GM13977 (cell line): Measurements from ENCODE around the gene CALML3.

ENCODE experiments used
- DNase-seq: peaks from one replicate; pipeline ENCODE4 v3.0.0; 2012; ENCODE audit warnings: low spot score
- CTCF ChIP-seq: IDR thresholded peaks from 2 replicates; pipeline ENCODE4 v1.5.1; 2012; ENCODE audit warnings: mild to moderate bottlenecking, control low read depth; ENCODE audit not compliant: insufficient read depth; ENCODE audit errors: extremely low read depth, missing control alignments
- in situ Hi-C: fragments of 300-500 bp; cut with MboI; formaldehyde crosslinking; loops from one replicate; pipeline ENCODE4 v1.12.0; 2022; ENCODE audit warnings: low sequenced_read_pairs, low pct_unique_long_range_greater_than_20kb, mixed read lengths, inconsistent platforms; ENCODE audit not compliant: unreplicated experiment

CALML3 gene

DNA sequence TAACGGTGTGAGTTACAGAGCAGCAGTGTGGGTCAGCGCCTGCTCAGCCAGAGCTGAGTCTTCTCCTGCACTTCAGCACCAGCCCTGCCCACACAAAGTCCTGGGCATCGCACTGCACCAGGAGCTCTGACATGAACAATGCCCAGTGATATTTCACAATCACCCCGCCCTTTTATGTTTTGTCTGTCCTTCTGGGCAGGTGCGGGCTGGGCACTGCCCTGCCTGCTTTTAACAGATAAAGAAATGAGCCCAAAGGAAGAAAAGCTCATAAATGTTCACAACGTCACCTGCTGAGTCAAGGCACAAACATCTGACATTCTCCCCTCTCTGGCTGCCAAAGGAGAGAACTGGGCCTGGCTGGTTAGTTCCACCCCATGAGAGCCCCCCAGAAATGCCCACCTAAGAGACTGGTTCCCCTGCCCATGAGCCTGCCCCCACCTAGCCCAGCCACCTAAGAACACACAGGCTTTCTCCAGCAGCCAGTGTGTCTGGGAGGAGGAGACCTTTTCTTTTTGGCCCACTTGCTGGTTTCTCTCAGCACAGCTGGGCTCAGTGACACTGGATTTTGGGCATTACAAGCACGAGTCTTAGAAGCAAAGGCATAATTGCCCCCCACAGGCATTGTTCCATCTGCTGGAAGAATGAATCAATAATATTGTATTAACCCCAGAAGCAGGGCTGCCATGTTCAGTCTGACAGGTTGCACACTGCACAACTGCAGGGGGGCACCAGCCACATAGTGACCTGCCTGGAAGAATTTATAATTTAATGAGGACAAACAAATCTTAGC is 22.3 kb downstream of the CALML3 start:
- no peak for TF ChIP-seq CTCF
- no peak for DNase-seq
- in situ Hi-C loops, result no loop called here

DNA sequence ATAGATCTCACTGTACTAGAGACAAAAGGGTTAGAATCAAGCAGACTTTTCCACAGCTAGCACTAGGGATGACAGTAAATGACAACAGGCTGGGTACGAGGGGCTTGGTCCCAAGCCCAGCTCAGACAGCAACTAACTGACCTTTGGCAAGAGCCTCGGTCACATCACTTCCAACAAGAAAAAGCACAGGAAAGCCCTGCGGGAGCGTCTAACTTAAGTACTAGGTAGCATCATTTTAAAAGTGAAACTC is 22.8 kb downstream of the CALML3 start:
- TF ChIP-seq CTCF, result no peak
- in situ Hi-C loops, result no loop called here
- no peak for DNase-seq

DNA sequence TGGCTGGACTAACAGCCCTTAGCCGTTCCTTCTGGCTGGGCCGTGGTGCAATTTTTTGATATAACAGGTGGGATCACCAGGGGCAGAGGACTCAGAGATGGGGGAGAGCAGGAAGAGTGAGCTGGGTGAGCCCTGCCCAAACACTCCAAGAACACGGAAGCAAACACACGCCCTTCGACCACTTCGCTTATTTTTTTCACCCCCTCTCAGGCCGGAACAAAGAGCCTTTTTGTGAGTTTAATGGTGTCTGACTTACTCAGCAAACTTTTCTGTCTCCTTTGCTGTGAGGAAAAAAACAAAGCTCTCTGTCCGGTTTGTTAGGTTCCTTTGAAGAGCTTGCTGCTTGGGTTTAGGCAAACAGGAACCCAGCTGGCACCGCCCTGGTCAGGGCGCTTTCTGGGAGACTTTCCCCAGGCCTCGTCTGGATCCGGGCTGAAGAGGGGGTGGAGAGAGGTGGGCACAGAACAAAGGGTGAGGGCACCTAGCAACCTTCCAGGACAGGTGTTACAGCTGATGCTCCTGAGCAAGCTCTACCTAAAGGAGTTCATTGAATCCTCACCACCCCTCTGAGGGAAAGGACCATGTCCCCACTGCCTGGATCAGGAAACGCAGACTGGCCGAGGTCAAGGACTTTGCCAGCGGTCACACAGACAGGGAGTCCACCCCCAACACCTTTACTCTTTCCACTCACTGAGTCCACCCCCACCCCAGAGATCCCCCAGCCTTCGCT is 23.3 kb downstream of the CALML3 start:
- in situ Hi-C loops, result no loop called here
- no peak for DNase-seq
- TF ChIP-seq CTCF, result no peak

GRCh38 chr10:5549462-5550249 is 24.9 kb downstream of the CALML3 start:
- in situ Hi-C loops, result no loop called here
- no peak for DNase-seq
- no peak for TF ChIP-seq CTCF

DNA sequence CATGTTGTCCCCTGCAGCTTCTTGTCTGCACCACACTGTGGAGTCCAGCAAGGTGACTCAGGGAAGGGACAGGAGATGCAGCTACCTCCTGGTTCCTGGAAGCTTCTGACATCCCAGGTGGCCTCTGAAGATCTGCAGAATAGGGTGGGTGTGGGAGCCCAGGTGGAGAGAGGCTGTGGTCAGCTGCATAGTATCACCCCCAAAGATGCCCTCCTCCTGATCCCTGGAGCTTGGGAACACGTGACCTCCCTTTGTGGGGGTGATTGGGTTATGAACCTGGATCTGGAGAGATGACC is 25.4 kb downstream of the CALML3 start:
- in situ Hi-C loops, result no loop called here
- no peak for TF ChIP-seq CTCF
- no peak for DNase-seq

GRCh38 chr10:5550621-5551530 is 26.1 kb downstream of the CALML3 start:
- no peak for TF ChIP-seq CTCF
- in situ Hi-C loops, result no loop called here
- no peak for DNase-seq
